ENCODE measurements around the gene ETNPPL. TPM values are rescaled to one million over a fixed set of nuclear protein-coding genes. Genes with fewer than 3 reads are reported as not detected.

The ETNPPL gene
- total and polyA plus RNA-seq, 9 of the 15 experiments (the other 6 are each of a cell fraction or from before 2014, with no cell fraction given): 0.06 to 0.14 TPM; not detected in 7

GRCh38 chr4:108754327-108754726 is 8.5 kb downstream of the ETNPPL start:
- H3K9me1 ChIP-seq (ENCODE audit: control insufficient read depth, insufficient read depth, low read length): no peaks in the 10 kb centered on the region
- ATAC-seq (no peak), FAIRE-seq (no peak), DNase-seq (ENCODE audit: extremely low read depth in 1 of 4, low spot score in 3 of 4) (no peak)
- H3K79me2 ChIP-seq (ENCODE audit: control insufficient read depth, insufficient read depth, low read length): no peaks in the 10 kb centered on the region
- peaks cover 13 to 28% of the 10 kb centered on the region in 2 experiments for H3K27me3 ChIP-seq (ENCODE audit: control insufficient read depth in 2 of 2, insufficient read depth in 2 of 2, low read length in 2 of 2)
- BruUV-seq (replicated peaks): no TSS peak
- ChIA-PET POLR2A (no interaction called here), CTCF (ENCODE audit: low intra/inter-chr PET ratio) (no interaction called here)
- no peak overlapping the region for H3K4me3 ChIP-seq
- H3K4me1 ChIP-seq (replicated peaks in 1 of 2; ENCODE audit: control insufficient read depth in 2 of 2, insufficient read depth in 2 of 2, low read length in 2 of 2): no peaks in the 10 kb centered on the region
- in situ Hi-C loops (cut with MboI) (no loop called here), intact Hi-C loops (cut with micrococcal nuclease) (no loop called here)
- H3K9me3 ChIP-seq (replicated peaks; ENCODE audit: control insufficient read depth, insufficient read depth, low read depth, low read length): no peaks in the 10 kb centered on the region
- H3K4me2 ChIP-seq (ENCODE audit: insufficient read depth, low read length): no peak overlapping the region
- H3K27ac ChIP-seq (ENCODE audit: extremely low read depth, low read depth, low read length): no peak overlapping the region
- H2AFZ ChIP-seq (ENCODE audit: low read depth, low read length): no peak overlapping the region
- no peaks in the 10 kb centered on the region for H4K20me1 ChIP-seq (replicated peaks; ENCODE audit: control insufficient read depth, insufficient read depth, low read length)
- TF ChIP-seq KDM1A (IDR thresholded peaks at IDR 0.05) (no peak), SPI1 (IDR thresholded peaks at IDR 0.05; ENCODE audit: borderline replicate concordance, low read depth, low read length) (no peak), BRD4 (IDR thresholded peaks at IDR 0.05) (no peak), ZKSCAN3 (CRISPR knock-in tag; IDR thresholded peaks at IDR 0.05) (no peak), SRSF1 (IDR thresholded peaks at IDR 0.05; ENCODE audit: low read depth, low read length) (no peak), ZNF124 (CRISPR knock-in tag; IDR thresholded peaks at IDR 0.05) (no peak), ARID1B (IDR thresholded peaks at IDR 0.05) (no peak), SMAD2 (IDR thresholded peaks at IDR 0.05; ENCODE audit: low read depth, low read length) (no peak), ZNF695 (CRISPR knock-in tag; IDR thresholded peaks at IDR 0.05) (no peak), SP1 (CRISPR knock-in tag; IDR thresholded peaks at IDR 0.05) (no peak), CHD4 (IDR thresholded peaks at IDR 0.05; ENCODE audit: insufficient read depth, insufficient replicate concordance, low read depth, low read length, poor library complexity, severe bottlenecking) (no peak), MCM3 (IDR thresholded peaks at IDR 0.05) (no peak)
- TF ChIP-seq, protein P1, sequence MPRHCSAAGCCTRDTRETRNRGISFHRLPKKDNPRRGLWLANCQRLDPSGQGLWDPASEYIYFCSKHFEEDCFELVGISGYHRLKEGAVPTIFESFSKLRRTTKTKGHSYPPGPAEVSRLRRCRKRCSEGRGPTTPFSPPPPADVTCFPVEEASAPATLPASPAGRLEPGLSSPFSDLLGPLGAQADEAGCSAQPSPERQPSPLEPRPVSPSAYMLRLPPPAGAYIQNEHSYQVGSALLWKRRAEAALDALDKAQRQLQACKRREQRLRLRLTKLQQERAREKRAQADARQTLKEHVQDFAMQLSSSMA (CRISPR knock-in tag; IDR thresholded peaks at IDR 0.05): no peak
- TF ChIP-seq, protein P2, sequence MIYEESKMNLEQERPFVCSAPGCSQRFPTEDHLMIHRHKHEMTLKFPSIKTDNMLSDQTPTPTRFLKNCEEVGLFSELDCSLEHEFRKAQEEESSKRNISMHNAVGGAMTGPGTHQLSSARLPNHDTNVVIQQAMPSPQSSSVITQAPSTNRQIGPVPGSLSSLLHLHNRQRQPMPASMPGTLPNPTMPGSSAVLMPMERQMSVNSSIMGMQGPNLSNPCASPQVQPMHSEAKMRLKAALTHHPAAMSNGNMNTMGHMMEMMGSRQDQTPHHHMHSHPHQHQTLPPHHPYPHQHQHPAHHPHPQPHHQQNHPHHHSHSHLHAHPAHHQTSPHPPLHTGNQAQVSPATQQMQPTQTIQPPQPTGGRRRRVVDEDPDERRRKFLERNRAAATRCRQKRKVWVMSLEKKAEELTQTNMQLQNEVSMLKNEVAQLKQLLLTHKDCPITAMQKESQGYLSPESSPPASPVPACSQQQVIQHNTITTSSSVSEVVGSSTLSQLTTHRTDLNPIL (CRISPR knock-in tag; IDR thresholded peaks at IDR 0.05): no peak
- TF ChIP-seq, protein P3, sequence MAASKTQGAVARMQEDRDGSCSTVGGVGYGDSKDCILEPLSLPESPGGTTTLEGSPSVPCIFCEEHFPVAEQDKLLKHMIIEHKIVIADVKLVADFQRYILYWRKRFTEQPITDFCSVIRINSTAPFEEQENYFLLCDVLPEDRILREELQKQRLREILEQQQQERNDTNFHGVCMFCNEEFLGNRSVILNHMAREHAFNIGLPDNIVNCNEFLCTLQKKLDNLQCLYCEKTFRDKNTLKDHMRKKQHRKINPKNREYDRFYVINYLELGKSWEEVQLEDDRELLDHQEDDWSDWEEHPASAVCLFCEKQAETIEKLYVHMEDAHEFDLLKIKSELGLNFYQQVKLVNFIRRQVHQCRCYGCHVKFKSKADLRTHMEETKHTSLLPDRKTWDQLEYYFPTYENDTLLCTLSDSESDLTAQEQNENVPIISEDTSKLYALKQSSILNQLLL (CRISPR knock-in tag; IDR thresholded peaks at IDR 0.05; ENCODE audit: borderline replicate concordance): no peak
- TF ChIP-seq, protein P4, sequence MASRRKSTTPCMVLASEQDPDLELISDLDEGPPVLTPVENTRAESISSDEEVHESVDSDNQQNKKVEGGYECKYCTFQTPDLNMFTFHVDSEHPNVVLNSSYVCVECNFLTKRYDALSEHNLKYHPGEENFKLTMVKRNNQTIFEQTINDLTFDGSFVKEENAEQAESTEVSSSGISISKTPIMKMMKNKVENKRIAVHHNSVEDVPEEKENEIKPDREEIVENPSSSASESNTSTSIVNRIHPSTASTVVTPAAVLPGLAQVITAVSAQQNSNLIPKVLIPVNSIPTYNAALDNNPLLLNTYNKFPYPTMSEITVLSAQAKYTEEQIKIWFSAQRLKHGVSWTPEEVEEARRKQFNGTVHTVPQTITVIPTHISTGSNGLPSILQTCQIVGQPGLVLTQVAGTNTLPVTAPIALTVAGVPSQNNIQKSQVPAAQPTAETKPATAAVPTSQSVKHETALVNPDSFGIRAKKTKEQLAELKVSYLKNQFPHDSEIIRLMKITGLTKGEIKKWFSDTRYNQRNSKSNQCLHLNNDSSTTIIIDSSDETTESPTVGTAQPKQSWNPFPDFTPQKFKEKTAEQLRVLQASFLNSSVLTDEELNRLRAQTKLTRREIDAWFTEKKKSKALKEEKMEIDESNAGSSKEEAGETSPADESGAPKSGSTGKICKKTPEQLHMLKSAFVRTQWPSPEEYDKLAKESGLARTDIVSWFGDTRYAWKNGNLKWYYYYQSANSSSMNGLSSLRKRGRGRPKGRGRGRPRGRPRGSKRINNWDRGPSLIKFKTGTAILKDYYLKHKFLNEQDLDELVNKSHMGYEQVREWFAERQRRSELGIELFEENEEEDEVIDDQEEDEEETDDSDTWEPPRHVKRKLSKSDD (conservative IDR thresholded peaks at IDR 0.05; ENCODE audit: low read length): no peak
- no peak overlapping the region for H3K9ac ChIP-seq (ENCODE audit: insufficient read depth in 1 of 2, low read depth in 2 of 2, low read length in 2 of 2)
- no peaks in the 10 kb centered on the region for H3K36me3 ChIP-seq (ENCODE audit: control insufficient read depth, insufficient read depth, low read length)
